AG09319 (cell line): ENCODE data around the gene EVPL.
A peak's percentile ranks its signal among the peaks of the same experiment; 100 is the strongest.

Source experiments
- DNase-seq: peaks from one replicate; pipeline ENCODE4 v3.0.0-alpha.2; 2010; ENCODE audit warnings: low read depth; ENCODE audit errors: extremely low read depth
- TF ChIP-seq, protein P1 (sequence below): IDR thresholded peaks from 2 replicates; pipeline ENCODE4 v1.5.1; 2011; ENCODE audit warnings: low read depth, mild to moderate bottlenecking, inconsistent platforms, low read length, moderate library complexity

Gene EVPL

DNA sequence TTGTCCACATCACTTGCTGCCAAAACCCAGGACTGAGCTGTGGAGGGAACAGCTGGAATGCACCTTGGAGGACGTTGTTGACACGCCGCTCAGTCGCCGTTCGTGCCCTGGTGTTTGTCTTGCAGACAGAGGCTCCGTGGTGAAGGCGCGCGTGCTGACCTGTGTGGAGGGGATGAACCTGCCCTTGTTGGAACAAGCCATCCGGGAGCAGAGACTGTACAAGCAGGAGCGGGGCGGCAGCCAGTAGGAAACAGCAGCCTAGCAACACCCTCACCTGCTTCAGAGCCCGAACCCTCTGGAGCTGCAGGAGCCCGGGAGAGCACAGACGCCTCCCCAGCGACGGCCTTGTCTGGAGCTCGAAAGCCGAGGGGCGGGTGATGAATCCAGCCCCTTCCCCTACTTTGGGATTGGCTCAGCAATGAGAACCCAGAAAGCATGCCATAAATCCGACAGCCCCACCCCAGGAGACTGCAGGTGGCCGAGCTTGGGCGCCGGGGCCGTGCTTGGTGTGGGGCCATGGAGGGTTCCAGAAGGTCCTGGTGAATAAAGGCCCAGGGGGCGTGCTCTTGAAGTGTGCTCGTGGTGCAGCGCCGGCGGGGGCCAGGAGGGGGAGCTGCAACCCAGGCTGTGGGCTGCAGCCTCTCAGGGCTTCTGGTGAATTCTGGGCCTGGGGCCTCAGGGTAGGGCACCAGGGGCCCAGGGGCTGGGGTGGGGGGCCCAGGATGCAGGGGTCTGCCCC, 26.9 kb downstream of the EVPL start:
- TF ChIP-seq, protein P1, sequence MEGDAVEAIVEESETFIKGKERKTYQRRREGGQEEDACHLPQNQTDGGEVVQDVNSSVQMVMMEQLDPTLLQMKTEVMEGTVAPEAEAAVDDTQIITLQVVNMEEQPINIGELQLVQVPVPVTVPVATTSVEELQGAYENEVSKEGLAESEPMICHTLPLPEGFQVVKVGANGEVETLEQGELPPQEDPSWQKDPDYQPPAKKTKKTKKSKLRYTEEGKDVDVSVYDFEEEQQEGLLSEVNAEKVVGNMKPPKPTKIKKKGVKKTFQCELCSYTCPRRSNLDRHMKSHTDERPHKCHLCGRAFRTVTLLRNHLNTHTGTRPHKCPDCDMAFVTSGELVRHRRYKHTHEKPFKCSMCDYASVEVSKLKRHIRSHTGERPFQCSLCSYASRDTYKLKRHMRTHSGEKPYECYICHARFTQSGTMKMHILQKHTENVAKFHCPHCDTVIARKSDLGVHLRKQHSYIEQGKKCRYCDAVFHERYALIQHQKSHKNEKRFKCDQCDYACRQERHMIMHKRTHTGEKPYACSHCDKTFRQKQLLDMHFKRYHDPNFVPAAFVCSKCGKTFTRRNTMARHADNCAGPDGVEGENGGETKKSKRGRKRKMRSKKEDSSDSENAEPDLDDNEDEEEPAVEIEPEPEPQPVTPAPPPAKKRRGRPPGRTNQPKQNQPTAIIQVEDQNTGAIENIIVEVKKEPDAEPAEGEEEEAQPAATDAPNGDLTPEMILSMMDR = peak; percentile 64
- no peak for DNase-seq

DNA sequence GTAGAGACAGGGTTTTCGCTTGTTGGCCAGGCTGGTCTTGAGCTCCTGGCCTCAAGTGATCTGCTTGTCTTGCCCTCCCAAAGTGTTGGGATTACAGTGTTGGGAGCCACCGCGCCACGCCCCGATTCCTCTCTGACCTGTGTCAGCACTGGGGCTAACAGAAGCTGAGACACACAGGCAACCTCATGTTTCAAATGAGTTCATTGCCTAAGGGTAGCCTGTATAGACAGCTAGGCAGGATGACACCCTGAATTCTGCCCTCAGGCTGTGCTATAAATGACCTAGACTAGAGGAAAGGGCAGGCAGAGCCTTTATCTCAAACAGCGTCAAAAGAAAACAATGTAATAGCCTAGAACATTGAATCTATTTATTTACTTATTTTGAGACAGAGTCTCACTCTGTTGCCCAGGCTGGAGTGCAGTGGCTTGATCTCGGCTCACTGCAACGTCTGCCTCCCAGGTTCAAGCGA, 28.7 kb downstream of the EVPL start:
- TF ChIP-seq, protein P1 = no peak
- no peak for DNase-seq

DNA sequence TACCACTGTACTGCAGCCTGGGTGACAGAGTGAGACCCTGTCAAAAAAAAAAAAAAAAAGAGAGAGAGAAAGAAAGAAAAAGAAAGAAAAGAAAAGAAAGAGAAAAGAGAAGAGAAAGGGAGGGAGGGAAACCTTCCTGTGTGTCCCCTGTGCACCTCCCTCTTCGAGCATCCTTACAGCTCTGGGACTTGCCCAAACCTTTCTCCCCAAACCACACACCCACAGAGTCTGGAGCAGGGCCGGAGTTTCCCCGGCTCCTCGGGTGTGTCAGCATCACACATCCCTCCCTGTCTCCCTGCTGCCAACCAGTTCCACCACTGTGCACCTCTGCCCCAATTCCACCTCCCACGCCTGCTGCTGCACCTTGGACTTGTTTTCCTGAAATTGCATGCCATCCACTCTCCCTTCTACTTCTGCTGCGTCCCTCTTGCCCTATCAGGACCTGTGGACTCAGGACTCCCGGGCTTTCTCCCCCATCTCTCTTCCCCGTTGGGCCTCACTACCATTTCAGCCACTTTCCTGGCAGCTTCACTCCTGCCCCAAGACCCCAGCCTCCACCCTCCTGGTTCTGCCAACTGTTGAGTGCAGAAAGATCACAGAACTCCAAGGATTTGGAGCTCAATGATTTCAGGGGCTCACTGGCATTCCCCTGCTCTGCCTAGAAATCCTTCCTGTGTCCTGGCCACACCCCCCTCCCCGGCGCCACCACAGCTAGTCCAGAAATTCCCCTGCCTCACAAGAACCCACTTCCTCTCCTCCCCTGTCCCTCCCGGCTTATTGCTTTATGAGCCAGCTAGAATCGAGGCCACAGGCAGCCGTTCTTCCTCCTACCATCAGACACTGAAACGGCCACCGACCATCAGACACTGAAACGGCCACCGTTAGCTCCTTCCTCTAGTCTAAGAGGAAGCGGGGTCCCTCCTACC, 30.2 kb downstream of the EVPL start:
- no peak for DNase-seq
- TF ChIP-seq, protein P1 = no peak

DNA sequence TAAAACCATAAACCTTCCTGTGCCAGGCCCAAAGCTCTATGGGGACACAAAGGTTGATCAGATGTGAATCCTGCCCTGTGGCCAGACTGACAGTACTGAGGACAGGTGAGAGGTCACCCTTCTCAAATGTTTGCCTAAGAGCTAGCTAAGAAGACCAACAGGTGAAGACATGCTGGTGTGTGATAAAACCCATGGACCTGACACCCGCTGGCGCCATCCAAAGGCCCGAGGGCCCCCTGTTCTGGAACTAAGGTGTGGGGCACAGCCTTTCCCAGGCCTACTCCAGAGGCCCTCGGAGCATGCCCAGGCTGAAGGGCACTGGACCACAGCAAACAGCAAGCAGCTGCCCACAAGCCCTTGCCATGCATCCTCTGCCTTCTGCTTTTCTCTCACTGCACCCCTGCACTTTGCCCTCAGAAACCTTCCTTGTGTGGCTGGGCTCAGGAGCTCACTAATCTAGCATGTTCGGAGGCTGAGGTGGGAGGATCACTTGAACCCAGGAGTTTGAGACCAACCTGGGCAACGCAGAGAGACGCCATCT, 31.7 kb downstream of the EVPL start:
- no peak for DNase-seq
- TF ChIP-seq, protein P1 = no peak

DNA sequence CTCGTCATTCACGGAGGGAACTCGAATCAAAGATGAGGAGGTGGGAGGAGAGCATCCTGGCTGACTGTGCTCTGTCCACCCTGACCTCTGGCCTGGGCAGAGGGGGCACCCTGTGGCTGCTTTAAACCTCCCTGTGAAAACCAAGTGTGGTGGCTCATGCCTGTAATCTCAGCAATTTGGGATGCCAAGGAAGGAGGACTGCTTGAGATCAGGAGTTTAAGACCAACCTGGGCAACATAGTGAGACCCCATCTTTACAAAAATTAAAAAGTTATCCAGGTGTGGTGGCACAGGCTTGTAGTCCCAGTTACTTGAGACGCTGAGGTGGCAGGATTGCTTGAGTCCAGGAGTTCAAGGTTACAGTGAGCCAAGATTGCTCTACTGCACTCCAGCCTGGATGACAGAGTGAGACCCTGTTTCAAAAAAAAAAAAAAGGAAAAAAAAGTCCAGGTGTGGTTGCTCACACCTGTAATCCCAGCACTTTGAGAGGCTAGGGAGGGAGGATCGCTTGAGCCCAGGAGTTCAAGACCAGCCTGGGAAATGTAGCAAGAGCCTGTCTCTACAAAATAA, 32.2 kb downstream of the EVPL start:
- no peak for DNase-seq
- TF ChIP-seq, protein P1 = no peak

DNA sequence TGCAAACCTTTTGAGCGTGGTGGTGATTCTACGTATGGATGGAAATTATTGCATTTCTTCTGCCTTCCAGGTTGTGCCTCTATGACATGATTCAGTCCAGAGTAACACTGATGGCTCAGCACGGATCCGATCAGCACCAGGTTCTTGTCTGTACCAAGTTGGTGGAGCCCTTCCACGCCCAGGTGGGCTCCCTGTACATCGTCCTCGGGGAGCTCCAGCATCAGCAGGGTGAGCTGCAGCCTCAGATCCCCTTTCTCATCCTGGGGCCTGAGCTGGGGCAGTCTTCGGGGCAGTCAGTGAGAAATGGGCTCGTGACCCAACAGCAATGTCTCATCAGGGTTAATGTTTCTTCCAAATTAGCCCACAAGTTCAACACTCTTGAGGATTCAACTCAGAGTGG, 35.7 kb downstream of the EVPL start:
- DNase-seq = no peak
- TF ChIP-seq, protein P1 = no peak
